Measurements from ENCODE around the gene NOX5. TPM values are rescaled to one million over a fixed set of nuclear protein-coding genes. Genes with fewer than 3 reads are reported as not detected.

The NOX5 gene
- total RNA-seq, 1 donor from 2014 or later = 0.17 TPM

DNA sequence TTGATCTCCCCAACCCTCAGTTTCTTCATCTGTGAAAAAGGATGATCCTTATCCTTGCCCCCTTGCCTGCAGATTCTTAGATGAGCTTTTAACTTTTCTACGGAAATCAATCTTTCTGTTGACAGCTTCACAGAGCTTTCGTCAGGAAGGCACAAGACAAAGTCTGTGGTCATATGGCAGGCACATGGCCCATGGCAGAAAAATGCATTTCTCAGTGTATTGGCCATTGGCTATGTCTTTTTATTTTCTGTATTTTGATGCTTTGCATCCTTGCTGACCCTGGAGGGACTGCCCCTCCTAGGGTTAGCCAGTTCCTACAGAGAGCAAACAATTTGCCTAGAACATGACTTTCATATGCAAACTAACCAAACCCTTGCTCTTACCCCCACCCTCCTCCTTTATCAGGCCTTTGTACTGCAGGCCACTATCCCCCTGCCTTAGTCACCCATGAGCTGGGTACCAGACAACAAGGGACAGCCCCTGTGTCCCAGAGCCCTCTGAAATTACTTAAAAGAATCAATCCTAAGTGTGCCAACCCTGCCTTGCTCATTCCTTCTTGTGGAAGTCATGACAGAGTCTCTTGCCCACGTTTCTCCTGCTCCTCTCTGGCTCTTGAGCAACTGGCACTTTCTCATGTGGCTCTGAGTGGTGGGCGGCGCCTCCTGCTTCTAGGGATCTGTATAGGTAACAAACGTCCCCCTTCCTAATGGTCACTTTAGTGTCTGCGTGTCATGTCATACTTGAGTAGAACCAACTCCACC is 24.1 kb upstream of the NOX5 start:
- H3K4me3 ChIP-seq (ENCODE audit: low read depth, low read length) = no peak overlapping the region
- no peaks in the 10 kb centered on the region for H3K27me3 ChIP-seq (ENCODE audit: control insufficient read depth, insufficient read depth, low read length)
- no peak for TF ChIP-seq CTCF (IDR thresholded peaks at IDR 0.05; ENCODE audit: insufficient read depth, low read length, poor library complexity, severe bottlenecking)
- DNase-seq (ENCODE audit: low read depth) = no peak
- no peaks in the 10 kb centered on the region for H3K36me3 ChIP-seq (ENCODE audit: control insufficient read depth, insufficient read depth, low read length)

- no peaks in the 10 kb centered on the region for H3K36me3 ChIP-seq (ENCODE audit: control insufficient read depth, insufficient read depth, low read length)
- DNase-seq (ENCODE audit: low read depth) = no peak
- no peak overlapping the region for H3K4me3 ChIP-seq (ENCODE audit: low read depth, low read length)
- no peaks in the 10 kb centered on the region for H3K27me3 ChIP-seq (ENCODE audit: control insufficient read depth, insufficient read depth, low read length)
- TF ChIP-seq CTCF (IDR thresholded peaks at IDR 0.05; ENCODE audit: insufficient read depth, low read length, poor library complexity, severe bottlenecking) = no peak
Observed at GRCh38 chr15:68990992-68991500, 23.4 kb upstream of the NOX5 start.

- Histone ChIP-seq H3K27me3 (ENCODE audit: control insufficient read depth, insufficient read depth, low read length) (no peaks in the 10 kb centered on the region), H3K4me3 (ENCODE audit: low read depth, low read length) (no peak overlapping the region), H3K36me3 (ENCODE audit: control insufficient read depth, insufficient read depth, low read length) (no peaks in the 10 kb centered on the region)
- TF ChIP-seq CTCF (IDR thresholded peaks at IDR 0.05; ENCODE audit: insufficient read depth, low read length, poor library complexity, severe bottlenecking) = no peak
- no peak for DNase-seq (ENCODE audit: low read depth)
Observed at GRCh38 chr15:68991723-68992122, 22.8 kb upstream of the NOX5 start.

GRCh38 chr15:68992696-68993095 is 21.8 kb upstream of the NOX5 start:
- DNase-seq (ENCODE audit: low read depth) = no peak
- TF ChIP-seq CTCF (IDR thresholded peaks at IDR 0.05; ENCODE audit: insufficient read depth, low read length, poor library complexity, severe bottlenecking) = no peak
- no peaks in the 10 kb centered on the region for H3K36me3 ChIP-seq (ENCODE audit: control insufficient read depth, insufficient read depth, low read length)
- H3K27me3 ChIP-seq (ENCODE audit: control insufficient read depth, insufficient read depth, low read length) = no peaks in the 10 kb centered on the region
- H3K4me3 ChIP-seq (ENCODE audit: low read depth, low read length) = no peak overlapping the region

GRCh38 chr15:68993276-68993675 is 21.2 kb upstream of the NOX5 start:
- DNase-seq (ENCODE audit: low read depth) = no peak
- no peaks in the 10 kb centered on the region for H3K27me3 ChIP-seq (ENCODE audit: control insufficient read depth, insufficient read depth, low read length)

More at GRCh38 chr15:68993276-68993675, 21.2 kb upstream of the NOX5 start:
- H3K36me3 ChIP-seq (ENCODE audit: control insufficient read depth, insufficient read depth, low read length) = no peaks in the 10 kb centered on the region
- no peak overlapping the region for H3K4me3 ChIP-seq (ENCODE audit: low read depth, low read length)
- no peak for TF ChIP-seq CTCF (IDR thresholded peaks at IDR 0.05; ENCODE audit: insufficient read depth, low read length, poor library complexity, severe bottlenecking)

All from kidney epithelial cell (primary cell).